ENCODE data around the gene SSBP4.

SSBP4 gene

GRCh38 chr19:18424890-18425514 lies 5.8 kb downstream of the SSBP4 start:
- no peak for DNase-seq
- Histone ChIP-seq H3K18ac (ENCODE audit: low read length) (no peak overlapping the region), H3K4me1 (ENCODE audit: control insufficient read depth in 1 of 2, insufficient read depth in 2 of 2, low read length in 2 of 2) (peaks cover 15 to 18% of the 10 kb centered on the region in 2 experiments), H4K91ac (ENCODE audit: low read depth, low read length) (no peak overlapping the region), H3K36me3 (ENCODE audit: control insufficient read depth in 1 of 2, insufficient read depth in 2 of 2, low read length in 2 of 2) (no peaks in the 10 kb centered on the region), H3K23ac (ENCODE audit: low read length) (no peak overlapping the region), H3K79me2 (ENCODE audit: control insufficient read depth, insufficient read depth, low read length, poor library complexity) (peaks cover 6% of the 10 kb centered on the region), H2BK120ac (ENCODE audit: insufficient read depth, low read length, poor library complexity) (no peak overlapping the region), H3K4ac (ENCODE audit: low read depth, low read length) (peak overlapping the region; percentile 27), H2BK5ac (ENCODE audit: low read depth, low read length, poor library complexity) (no peak overlapping the region), H3K14ac (ENCODE audit: low read length) (no peak overlapping the region), H2BK12ac (ENCODE audit: low read length) (no peak overlapping the region), H3K9me3 (ENCODE audit: insufficient read depth, low read depth, low read length) (no peaks in the 10 kb centered on the region), H3K79me1 (ENCODE audit: low read length) (peaks cover 9% of the 10 kb centered on the region), H3K27me3 (ENCODE audit: insufficient read depth, low read length) (no peaks in the 10 kb centered on the region), H3K4me3 (ENCODE audit: low read depth, low read length) (no peak overlapping the region), H2AK5ac (ENCODE audit: low read length) (no peak overlapping the region), H4K8ac (ENCODE audit: low read depth, low read length) (no peak overlapping the region), H3K4me2 (ENCODE audit: low read length) (no peak overlapping the region), H2AFZ (ENCODE audit: insufficient read depth, low read length, poor library complexity) (no peak overlapping the region), H3K9ac (ENCODE audit: low read length) (no peak overlapping the region), H3K27ac (ENCODE audit: low read depth, low read length) (no peak overlapping the region), H4K12ac (ENCODE audit: low read depth, low read length) (no peak overlapping the region)
- no CpG with 5 or more reads among the region's 17 CpGs for WGBS (ENCODE audit: extremely low coverage, insufficient coverage, insufficient read length)

- Histone ChIP-seq H2AK5ac (ENCODE audit: low read length) (peak overlapping the region; percentile 32), H2BK12ac (ENCODE audit: low read length) (no peak overlapping the region), H2BK5ac (ENCODE audit: low read depth, low read length, poor library complexity) (no peak overlapping the region), H4K91ac (ENCODE audit: low read depth, low read length) (no peak overlapping the region), H3K36me3 (ENCODE audit: control insufficient read depth in 1 of 2, insufficient read depth in 2 of 2, low read length in 2 of 2) (peaks cover 0 to 4% of the 10 kb centered on the region in 2 experiments), H3K18ac (ENCODE audit: low read length) (peak overlapping the region; percentile 64), H3K9me3 (ENCODE audit: insufficient read depth, low read depth, low read length) (no peaks in the 10 kb centered on the region), H3K4me3 (ENCODE audit: low read depth, low read length) (no peak overlapping the region), H4K12ac (ENCODE audit: low read depth, low read length) (no peak overlapping the region), H3K27me3 (ENCODE audit: insufficient read depth, low read length) (no peaks in the 10 kb centered on the region), H3K27ac (ENCODE audit: low read depth, low read length) (no peak overlapping the region), H3K23ac (ENCODE audit: low read length) (no peak overlapping the region), H3K79me2 (ENCODE audit: control insufficient read depth, insufficient read depth, low read length, poor library complexity) (peaks cover 6% of the 10 kb centered on the region), H3K14ac (ENCODE audit: low read length) (peak overlapping the region; percentile 25), H3K4me1 (ENCODE audit: control insufficient read depth in 1 of 2, insufficient read depth in 2 of 2, low read length in 2 of 2) (peaks cover 14 to 15% of the 10 kb centered on the region in 2 experiments), H4K8ac (ENCODE audit: low read depth, low read length) (no peak overlapping the region), H3K9ac (ENCODE audit: low read length) (no peak overlapping the region), H2AFZ (ENCODE audit: insufficient read depth, low read length, poor library complexity) (peak overlapping the region; percentile 17), H2BK120ac (ENCODE audit: insufficient read depth, low read length, poor library complexity) (peak overlapping the region; percentile 23), H3K79me1 (ENCODE audit: low read length) (peaks cover 8% of the 10 kb centered on the region), H3K4ac (ENCODE audit: low read depth, low read length) (peak overlapping the region; percentile 27), H3K4me2 (ENCODE audit: low read length) (no peak overlapping the region)
- DNase-seq: peak; percentile 76 to 77
- no CpG with 5 or more reads among the region's 18 CpGs for WGBS (ENCODE audit: extremely low coverage, insufficient coverage, insufficient read length)
Observed at GRCh38 chr19:18425515-18426415, 6.6 kb downstream of the SSBP4 start.

GRCh38 chr19:18426416-18426767 lies 7.2 kb downstream of the SSBP4 start:
- H4K8ac ChIP-seq (ENCODE audit: low read depth, low read length): no peak overlapping the region
- peaks cover 14 to 15% of the 10 kb centered on the region in 2 experiments for H3K4me1 ChIP-seq (ENCODE audit: control insufficient read depth in 1 of 2, insufficient read depth in 2 of 2, low read length in 2 of 2)
- no CpG with 5 or more reads among the region's 8 CpGs for WGBS (ENCODE audit: extremely low coverage, insufficient coverage, insufficient read length)
- H3K4me3 ChIP-seq (ENCODE audit: low read depth, low read length): no peak overlapping the region
- no peak overlapping the region for H3K9ac ChIP-seq (ENCODE audit: low read length)
- no peak overlapping the region for H3K4me2 ChIP-seq (ENCODE audit: low read length)
- no peak overlapping the region for H4K91ac ChIP-seq (ENCODE audit: low read depth, low read length)
- H2AK5ac ChIP-seq (ENCODE audit: low read length): no peak overlapping the region
- no peak overlapping the region for H2BK5ac ChIP-seq (ENCODE audit: low read depth, low read length, poor library complexity)
- no peak overlapping the region for H3K23ac ChIP-seq (ENCODE audit: low read length)
- no peaks in the 10 kb centered on the region for H3K9me3 ChIP-seq (ENCODE audit: insufficient read depth, low read depth, low read length)
- no peak overlapping the region for H2AFZ ChIP-seq (ENCODE audit: insufficient read depth, low read length, poor library complexity)
- H3K36me3 ChIP-seq (ENCODE audit: control insufficient read depth in 1 of 2, insufficient read depth in 2 of 2, low read length in 2 of 2): peaks cover 0 to 4% of the 10 kb centered on the region in 2 experiments
- H3K27ac ChIP-seq (ENCODE audit: low read depth, low read length): no peak overlapping the region
- peak overlapping the region; percentile 14 for H3K18ac ChIP-seq (ENCODE audit: low read length)
- no peak overlapping the region for H2BK120ac ChIP-seq (ENCODE audit: insufficient read depth, low read length, poor library complexity)
- H3K14ac ChIP-seq (ENCODE audit: low read length): no peak overlapping the region
- H2BK12ac ChIP-seq (ENCODE audit: low read length): no peak overlapping the region
- no peaks in the 10 kb centered on the region for H3K27me3 ChIP-seq (ENCODE audit: insufficient read depth, low read length)
- no peak for DNase-seq
- H3K79me1 ChIP-seq (ENCODE audit: low read length): peaks cover 8% of the 10 kb centered on the region
- no peak overlapping the region for H4K12ac ChIP-seq (ENCODE audit: low read depth, low read length)
- no peak overlapping the region for H3K4ac ChIP-seq (ENCODE audit: low read depth, low read length)
- peaks cover 6% of the 10 kb centered on the region for H3K79me2 ChIP-seq (ENCODE audit: control insufficient read depth, insufficient read depth, low read length, poor library complexity)

GRCh38 chr19:18427080-18427742 lies 8.0 kb downstream of the SSBP4 start:
- no peak overlapping the region for H3K4me3 ChIP-seq (ENCODE audit: low read depth, low read length)
- H3K9ac ChIP-seq (ENCODE audit: low read length): no peak overlapping the region
- no peak overlapping the region for H3K14ac ChIP-seq (ENCODE audit: low read length)
- no peak overlapping the region for H2BK5ac ChIP-seq (ENCODE audit: low read depth, low read length, poor library complexity)
- H3K79me2 ChIP-seq (ENCODE audit: control insufficient read depth, insufficient read depth, low read length, poor library complexity): peaks cover 6% of the 10 kb centered on the region
- no peak overlapping the region for H3K27ac ChIP-seq (ENCODE audit: low read depth, low read length)
- H3K4me1 ChIP-seq (ENCODE audit: control insufficient read depth in 1 of 2, insufficient read depth in 2 of 2, low read length in 2 of 2): peaks cover 14 to 15% of the 10 kb centered on the region in 2 experiments
- no peak overlapping the region for H3K4me2 ChIP-seq (ENCODE audit: low read length)
- H4K91ac ChIP-seq (ENCODE audit: low read depth, low read length): no peak overlapping the region
- peaks cover 0 to 4% of the 10 kb centered on the region in 2 experiments for H3K36me3 ChIP-seq (ENCODE audit: control insufficient read depth in 1 of 2, insufficient read depth in 2 of 2, low read length in 2 of 2)
- H2BK12ac ChIP-seq (ENCODE audit: low read length): no peak overlapping the region
- no peak overlapping the region for H2BK120ac ChIP-seq (ENCODE audit: insufficient read depth, low read length, poor library complexity)
- no peak overlapping the region for H4K12ac ChIP-seq (ENCODE audit: low read depth, low read length)
- H4K8ac ChIP-seq (ENCODE audit: low read depth, low read length): no peak overlapping the region
- H3K18ac ChIP-seq (ENCODE audit: low read length): no peak overlapping the region
- no peak overlapping the region for H2AFZ ChIP-seq (ENCODE audit: insufficient read depth, low read length, poor library complexity)
- H3K9me3 ChIP-seq (ENCODE audit: insufficient read depth, low read depth, low read length): no peaks in the 10 kb centered on the region
- no CpG with 5 or more reads among the region's 16 CpGs for WGBS (ENCODE audit: extremely low coverage, insufficient coverage, insufficient read length)
- no peak overlapping the region for H3K4ac ChIP-seq (ENCODE audit: low read depth, low read length)
- DNase-seq: no peak
- no peak overlapping the region for H2AK5ac ChIP-seq (ENCODE audit: low read length)
- H3K27me3 ChIP-seq (ENCODE audit: insufficient read depth, low read length): no peaks in the 10 kb centered on the region
- H3K79me1 ChIP-seq (ENCODE audit: low read length): peaks cover 8% of the 10 kb centered on the region
- H3K23ac ChIP-seq (ENCODE audit: low read length): no peak overlapping the region

All from trophoblast cell (in vitro differentiated cells and primary cell).